ENCODE measurements around the gene FAM120B.

The FAM120B gene

GRCh38 chr6:170371588-170371987, 65.0 kb downstream of the FAM120B start:
- Histone ChIP-seq H3K4me3 (ENCODE audit: low read depth, low read length, poor library complexity, severe bottlenecking) (no peak overlapping the region), H3F3A (ENCODE audit: insufficient read depth, low read length) (no peaks in the 10 kb centered on the region), H3K4me2 (ENCODE audit: low read length) (no peak overlapping the region), H2AFZ (ENCODE audit: low read length) (no peak overlapping the region), H3K9me2 (ENCODE audit: low read depth, low read length) (no peaks in the 10 kb centered on the region), H3K9ac (ENCODE audit: low read length) (no peak overlapping the region), H3K4me1 (ENCODE audit: insufficient read depth, low read length, severe bottlenecking) (peaks cover 7% of the 10 kb centered on the region), H3K27me3 (ENCODE audit: insufficient read depth, low read length) (no peaks in the 10 kb centered on the region), H3K79me2 (ENCODE audit: insufficient read depth, low read length) (no peaks in the 10 kb centered on the region), H3K36me3 (ENCODE audit: insufficient read depth, low read length) (0 out of 2 replicates have a peak, but pooled peaks cover 9% of the 10 kb centered on the region), H3K27ac (ENCODE audit: low read depth, low read length, poor library complexity, severe bottlenecking) (no peak overlapping the region), H3K9me3 (ENCODE audit: low read length) (no peaks in the 10 kb centered on the region), H4K20me1 (ENCODE audit: insufficient read depth, low read length) (no peaks in the 10 kb centered on the region)
- TF ChIP-seq CTCF (IDR thresholded peaks at IDR 0.05; ENCODE audit: low read length) (no peak), EZH2 (IDR thresholded peaks at IDR 0.05; ENCODE audit: borderline replicate concordance, low read length) (no peak)

DNA sequence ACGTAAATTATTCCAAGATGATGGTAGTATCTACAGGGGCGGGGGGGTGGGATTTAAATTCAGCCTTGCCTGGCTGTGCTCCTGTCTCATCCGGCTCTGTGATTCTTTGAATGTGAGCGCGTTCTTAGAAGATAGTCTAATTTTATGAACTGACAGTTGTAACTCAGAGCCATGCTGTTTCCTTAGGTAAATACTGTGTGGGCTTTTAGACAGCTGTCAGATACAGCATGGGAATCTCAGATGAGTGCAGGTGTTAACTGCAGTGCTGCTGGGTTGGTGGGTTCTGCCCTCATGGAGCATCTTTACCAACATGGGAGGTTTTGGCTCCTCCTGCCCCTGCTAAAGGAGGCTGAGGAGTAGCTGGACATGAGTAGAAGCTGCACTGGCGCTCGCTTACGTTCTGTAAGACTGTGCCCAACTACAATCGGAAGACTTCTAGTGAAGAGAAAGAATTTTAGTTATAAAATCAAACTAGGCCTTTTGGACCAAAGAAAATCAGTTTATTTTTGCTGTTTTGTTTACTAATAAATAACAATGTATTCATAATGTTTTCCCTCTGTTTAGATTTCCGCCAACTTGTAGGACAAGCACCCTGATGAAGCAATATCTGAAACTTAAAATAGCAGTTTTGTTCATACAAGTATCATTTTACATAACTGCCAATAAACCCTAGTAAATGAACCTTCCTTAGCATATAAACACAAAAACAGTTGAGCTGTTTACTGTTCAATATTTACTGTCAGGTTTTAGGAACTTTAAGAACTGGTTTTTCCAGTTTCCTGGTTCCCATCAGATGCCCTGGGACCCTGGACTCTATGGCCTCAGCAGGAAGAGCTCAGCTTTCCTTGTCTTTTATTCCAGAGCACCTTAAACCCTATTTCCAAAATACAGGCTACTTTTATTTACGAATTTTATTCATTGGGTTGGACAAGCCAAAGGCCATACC, 66.1 kb downstream of the FAM120B start:
- Histone ChIP-seq H3K27me3 (ENCODE audit: insufficient read depth, low read length) (no peaks in the 10 kb centered on the region), H3K79me2 (ENCODE audit: insufficient read depth, low read length) (no peaks in the 10 kb centered on the region), H3K9me2 (ENCODE audit: low read depth, low read length) (no peaks in the 10 kb centered on the region), H3K4me3 (ENCODE audit: low read depth, low read length, poor library complexity, severe bottlenecking) (no peak overlapping the region), H2AFZ (ENCODE audit: low read length) (no peak overlapping the region), H3F3A (ENCODE audit: insufficient read depth, low read length) (no peaks in the 10 kb centered on the region), H3K27ac (ENCODE audit: low read depth, low read length, poor library complexity, severe bottlenecking) (no peak overlapping the region), H3K9me3 (ENCODE audit: low read length) (no peaks in the 10 kb centered on the region), H3K9ac (ENCODE audit: low read length) (no peak overlapping the region), H3K4me2 (ENCODE audit: low read length) (no peak overlapping the region), H4K20me1 (ENCODE audit: insufficient read depth, low read length) (no peaks in the 10 kb centered on the region), H3K36me3 (ENCODE audit: insufficient read depth, low read length) (0 out of 2 replicates have a peak, but pooled peaks cover 3% of the 10 kb centered on the region), H3K4me1 (ENCODE audit: insufficient read depth, low read length, severe bottlenecking) (peaks cover 7% of the 10 kb centered on the region)
- TF ChIP-seq EZH2 (IDR thresholded peaks at IDR 0.05; ENCODE audit: borderline replicate concordance, low read length) (no peak), CTCF (IDR thresholded peaks at IDR 0.05; ENCODE audit: low read length) (no peak)

- no peaks in the 10 kb centered on the region for H3F3A ChIP-seq (ENCODE audit: insufficient read depth, low read length)
- H3K36me3 ChIP-seq (ENCODE audit: insufficient read depth, low read length), result no peaks in the 10 kb centered on the region
- peaks cover 20% of the 10 kb centered on the region for H3K4me1 ChIP-seq (ENCODE audit: insufficient read depth, low read length, severe bottlenecking)
- no peak overlapping the region for H3K4me3 ChIP-seq (ENCODE audit: low read depth, low read length, poor library complexity, severe bottlenecking)
- no peak overlapping the region for H3K4me2 ChIP-seq (ENCODE audit: low read length)
- no peak overlapping the region for H2AFZ ChIP-seq (ENCODE audit: low read length)
- no peaks in the 10 kb centered on the region for H3K9me3 ChIP-seq (ENCODE audit: low read length)
- no peaks in the 10 kb centered on the region for H3K79me2 ChIP-seq (ENCODE audit: insufficient read depth, low read length)
- no peak overlapping the region for H3K27ac ChIP-seq (ENCODE audit: low read depth, low read length, poor library complexity, severe bottlenecking)
- H3K27me3 ChIP-seq (ENCODE audit: insufficient read depth, low read length), result no peaks in the 10 kb centered on the region
- H4K20me1 ChIP-seq (ENCODE audit: insufficient read depth, low read length), result no peaks in the 10 kb centered on the region
- H3K9ac ChIP-seq (ENCODE audit: low read length), result no peak overlapping the region
- H3K9me2 ChIP-seq (ENCODE audit: low read depth, low read length), result no peaks in the 10 kb centered on the region
- TF ChIP-seq EZH2 (IDR thresholded peaks at IDR 0.05; ENCODE audit: borderline replicate concordance, low read length) (no peak), CTCF (IDR thresholded peaks at IDR 0.05; ENCODE audit: low read length) (no peak)
These were observed 68.2 kb downstream of the FAM120B start for GRCh38 chr6:170374571-170375444.
